HG03342 (cell line): ENCODE data around the gene RNF152.
"Not testable (repeated sequence)": the region's sequence is repeated elsewhere in the genome, so short reads cannot be mapped to it uniquely, and the experiment has no call there.

ENCODE experiments used
- ATAC-seq: cut with Tn5 transposase; IDR thresholded peaks from one replicate; pipeline ENCODE4 v1.9.1; 2021; ENCODE audit warnings: mild to moderate bottlenecking, moderate library complexity; ENCODE audit not compliant: unreplicated experiment

Gene RNF152

GRCh38 chr18:61824733-61825363, 68.0 kb downstream of the RNF152 start:
- no peak for ATAC-seq

DNA sequence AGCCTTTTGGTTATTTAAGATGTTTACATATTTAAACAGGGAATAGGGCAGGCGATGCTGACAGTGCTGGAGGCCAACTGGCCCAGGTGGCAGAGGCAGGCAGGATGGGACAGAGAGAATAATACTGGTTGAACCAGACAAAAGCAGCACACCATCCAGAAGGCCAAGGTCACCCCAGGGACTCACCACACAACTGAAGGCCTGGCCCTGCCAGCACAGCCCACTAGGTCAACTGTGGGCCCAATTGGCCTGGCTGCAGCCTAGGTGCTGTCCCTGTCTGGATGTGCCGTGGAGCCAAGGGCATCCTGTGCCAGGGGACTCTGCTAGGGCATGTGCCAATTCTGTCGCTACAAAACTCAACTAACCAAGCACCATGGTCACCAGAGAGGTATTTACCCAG, 69.2 kb downstream of the RNF152 start:
- ATAC-seq: no peak

- no peak for ATAC-seq
These were observed 69.9 kb downstream of the RNF152 start for GRCh38 chr18:61822879-61823278.

- ATAC-seq: no peak
These were observed 71.1 kb downstream of the RNF152 start for GRCh38 chr18:61821748-61822147.

GRCh38 chr18:61820882-61821281, 71.9 kb downstream of the RNF152 start:
- no peak for ATAC-seq

GRCh38 chr18:61817086-61817485, 75.7 kb downstream of the RNF152 start:
- no peak for ATAC-seq

GRCh38 chr18:61815885-61816470, 76.8 kb downstream of the RNF152 start:
- ATAC-seq: no peak

GRCh38 chr18:61808286-61808685, 84.5 kb downstream of the RNF152 start:
- ATAC-seq: no peak

GRCh38 chr18:61803393-61803792, 89.4 kb downstream of the RNF152 start:
- no peak for ATAC-seq

- no peak for ATAC-seq
These were observed 94.9 kb downstream of the RNF152 start for GRCh38 chr18:61797696-61798590.

DNA sequence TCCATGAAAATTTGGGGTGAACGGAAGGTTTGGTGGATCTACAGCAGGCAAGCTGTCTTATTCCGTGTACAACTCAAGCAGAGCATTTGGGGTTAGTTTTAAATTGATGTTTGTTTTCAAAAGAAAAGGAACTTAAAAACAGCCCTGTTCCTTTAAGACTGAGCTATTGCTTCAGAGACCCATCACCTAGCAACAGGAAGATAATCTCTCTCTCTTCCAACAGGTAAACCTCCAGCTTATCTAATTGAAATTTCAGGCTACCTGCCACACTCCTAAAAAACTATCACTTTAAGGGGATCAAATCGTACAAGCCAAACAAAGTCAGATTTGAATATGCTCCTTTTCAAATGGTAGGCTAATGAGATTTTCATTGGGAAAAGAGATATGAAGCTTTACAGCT, 101.8 kb downstream of the RNF152 start:
- no peak for ATAC-seq

GRCh38 chr18:61787011-61787670, 105.7 kb downstream of the RNF152 start:
- ATAC-seq: not testable (repeated sequence)

DNA sequence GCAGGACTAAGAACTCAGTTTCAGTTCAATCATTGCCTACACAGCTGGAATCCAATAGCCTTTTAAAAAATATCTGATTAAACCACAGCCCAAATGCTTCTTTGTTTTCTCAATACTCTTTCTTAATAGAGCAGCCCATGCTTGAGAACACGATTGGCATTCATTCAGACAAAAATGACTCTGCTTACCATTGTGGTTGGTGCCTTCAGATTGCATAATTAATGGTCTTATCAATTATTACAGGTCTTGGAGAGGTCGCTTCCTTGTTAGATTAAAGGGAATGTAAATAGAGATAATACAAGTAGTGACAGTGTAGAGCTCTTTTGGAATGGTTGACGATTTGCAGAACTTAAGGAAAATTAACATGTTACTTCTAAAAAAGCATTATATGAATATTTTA, 107.2 kb downstream of the RNF152 start:
- ATAC-seq: no peak

GRCh38 chr18:61784834-61785233, 108.0 kb downstream of the RNF152 start:
- ATAC-seq: no peak

DNA sequence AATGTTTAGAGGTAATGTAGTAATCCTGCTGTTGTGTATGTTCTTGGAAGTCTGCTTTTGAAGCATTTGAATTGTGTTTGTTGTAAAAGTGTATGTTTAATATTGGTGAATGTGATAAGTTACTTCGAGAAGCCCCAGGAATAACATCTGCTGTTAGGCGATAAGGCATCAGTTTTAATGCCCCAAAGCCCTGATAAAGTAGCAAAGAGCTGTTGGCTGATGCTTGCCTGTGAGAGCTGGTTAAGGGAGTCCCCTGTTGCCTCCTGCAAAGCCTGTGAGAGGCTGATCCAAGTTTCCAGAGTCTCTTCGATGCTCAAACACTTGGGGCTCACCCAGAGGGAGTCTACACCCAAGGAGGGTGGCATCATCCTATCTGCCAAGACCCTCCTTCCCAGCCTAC, 110.3 kb downstream of the RNF152 start:
- ATAC-seq: no peak

DNA sequence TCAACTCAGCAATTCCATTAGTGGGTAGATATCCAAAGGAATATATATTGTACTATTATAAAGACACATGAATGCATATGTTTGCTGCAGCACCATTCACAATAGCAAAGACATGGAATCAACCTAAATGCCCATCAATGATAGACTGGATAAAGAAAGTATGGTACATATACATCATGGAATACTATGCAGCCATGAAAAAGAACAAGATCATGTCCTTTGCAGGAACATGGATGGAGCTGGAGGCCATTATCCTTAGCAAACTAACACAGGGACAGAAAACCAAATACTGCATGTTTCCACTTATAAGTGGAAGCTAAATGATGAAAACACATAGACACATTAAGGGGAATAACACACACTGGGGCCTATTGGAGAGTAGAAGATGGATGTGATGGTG, 116.6 kb downstream of the RNF152 start:
- ATAC-seq: not testable (repeated sequence)

- no peak for ATAC-seq
These were observed 118.0 kb downstream of the RNF152 start for GRCh38 chr18:61774846-61775245.

DNA sequence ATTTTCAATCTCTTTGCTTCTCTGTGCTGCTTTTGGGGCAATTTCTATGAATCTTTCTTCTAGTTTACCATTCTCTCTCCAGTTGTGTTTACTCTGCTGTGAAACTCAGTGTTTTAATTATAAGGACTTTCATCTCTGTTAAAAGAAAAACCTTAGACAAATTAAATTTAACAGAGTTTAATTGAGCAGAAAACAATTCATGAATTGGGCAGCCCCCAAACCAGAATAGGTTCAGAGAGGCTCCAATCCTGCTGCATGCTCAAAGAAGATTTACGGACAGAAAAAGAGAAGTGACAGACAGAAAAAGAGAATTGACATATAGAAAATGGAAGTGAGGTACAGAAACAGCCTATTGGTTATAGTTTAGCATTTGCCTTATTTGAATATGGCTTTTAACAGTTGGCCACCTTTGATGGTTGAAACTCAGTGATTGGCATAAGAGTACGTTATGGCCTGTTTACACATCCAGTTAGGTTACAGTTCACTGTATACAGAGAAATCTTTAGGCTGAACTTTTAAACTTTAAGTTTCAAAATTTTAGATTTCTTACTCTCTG, 120.4 kb downstream of the RNF152 start:
- ATAC-seq: no peak

DNA sequence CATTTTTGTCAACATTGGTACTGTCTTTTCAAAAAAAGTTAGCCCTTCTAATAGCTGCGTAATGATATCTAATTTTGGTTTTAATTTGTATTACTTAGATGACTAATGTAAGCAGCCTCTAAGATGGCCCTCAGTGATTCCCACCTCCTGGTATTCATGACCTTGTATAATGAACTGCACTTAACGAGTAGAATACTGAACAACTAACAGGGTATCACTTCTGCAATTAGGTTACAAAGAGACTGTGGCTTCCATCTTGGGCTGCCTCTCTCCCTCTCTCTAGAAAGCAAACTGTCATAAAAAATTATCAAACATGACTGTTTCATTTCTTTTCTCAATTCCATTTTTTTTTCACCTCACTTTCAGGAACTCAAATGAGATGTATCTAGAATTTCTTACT, 120.9 kb downstream of the RNF152 start:
- ATAC-seq: no peak

GRCh38 chr18:61770279-61770678, 122.5 kb downstream of the RNF152 start:
- ATAC-seq: no peak

DNA sequence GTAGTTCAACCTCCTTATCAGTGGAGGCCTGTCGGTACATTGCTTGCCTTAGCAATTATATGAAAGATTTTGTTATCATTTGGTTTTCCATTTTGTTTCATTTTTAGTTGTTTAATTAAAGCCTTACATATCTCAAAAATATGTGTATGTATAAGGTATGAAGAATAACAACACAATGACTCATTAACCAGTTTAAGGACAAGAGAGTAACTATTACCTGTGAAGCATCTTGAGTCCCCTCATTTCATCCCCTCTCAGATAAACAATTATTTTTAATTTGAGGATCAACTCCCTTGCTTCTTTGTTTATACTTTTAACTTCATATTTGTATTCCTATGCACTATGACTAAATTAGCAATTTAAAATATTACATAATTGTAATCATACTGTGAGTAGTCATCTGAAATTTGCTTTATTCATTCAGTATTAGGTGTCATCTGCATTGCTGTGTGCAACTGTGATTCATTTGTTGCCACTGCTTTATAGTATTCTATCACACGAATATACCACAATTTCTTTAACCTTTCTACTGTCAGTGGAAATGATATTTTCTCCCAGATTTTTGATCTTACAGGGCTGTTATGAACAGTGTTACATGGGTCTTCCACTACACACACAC, 126.4 kb downstream of the RNF152 start:
- ATAC-seq: no peak
